ENCODE data around the gene LHFPL6. TPM values are rescaled to one million over a fixed set of nuclear protein-coding genes. Genes with fewer than 3 reads are reported as not detected.

Gene LHFPL6
- total RNA-seq, 1 donor from 2014 or later = 31.4 TPM

- peaks cover 4% of the 10 kb centered on the region for H3K4me1 ChIP-seq (ENCODE audit: insufficient read depth, low read length)
- TF ChIP-seq, protein P1, sequence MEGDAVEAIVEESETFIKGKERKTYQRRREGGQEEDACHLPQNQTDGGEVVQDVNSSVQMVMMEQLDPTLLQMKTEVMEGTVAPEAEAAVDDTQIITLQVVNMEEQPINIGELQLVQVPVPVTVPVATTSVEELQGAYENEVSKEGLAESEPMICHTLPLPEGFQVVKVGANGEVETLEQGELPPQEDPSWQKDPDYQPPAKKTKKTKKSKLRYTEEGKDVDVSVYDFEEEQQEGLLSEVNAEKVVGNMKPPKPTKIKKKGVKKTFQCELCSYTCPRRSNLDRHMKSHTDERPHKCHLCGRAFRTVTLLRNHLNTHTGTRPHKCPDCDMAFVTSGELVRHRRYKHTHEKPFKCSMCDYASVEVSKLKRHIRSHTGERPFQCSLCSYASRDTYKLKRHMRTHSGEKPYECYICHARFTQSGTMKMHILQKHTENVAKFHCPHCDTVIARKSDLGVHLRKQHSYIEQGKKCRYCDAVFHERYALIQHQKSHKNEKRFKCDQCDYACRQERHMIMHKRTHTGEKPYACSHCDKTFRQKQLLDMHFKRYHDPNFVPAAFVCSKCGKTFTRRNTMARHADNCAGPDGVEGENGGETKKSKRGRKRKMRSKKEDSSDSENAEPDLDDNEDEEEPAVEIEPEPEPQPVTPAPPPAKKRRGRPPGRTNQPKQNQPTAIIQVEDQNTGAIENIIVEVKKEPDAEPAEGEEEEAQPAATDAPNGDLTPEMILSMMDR (IDR thresholded peaks at IDR 0.05; ENCODE audit: insufficient read depth, low read depth, low read length) = no peak
- TF ChIP-seq EZH2 (IDR thresholded peaks at IDR 0.05; ENCODE audit: insufficient read depth, low read length) = no peak
- H3K27me3 ChIP-seq (ENCODE audit: insufficient read depth, low read length) = no peaks in the 10 kb centered on the region
- DNase-seq (ENCODE audit: low read depth) = no peak
- FAIRE-seq = no peak
- no peak overlapping the region for H3K9ac ChIP-seq (ENCODE audit: low read length)
- Mint-ChIP-seq H3K27me3 (ENCODE audit: low read depth, unreplicated experiment) (peaks cover 3% of the 10 kb centered on the region), H3K4me1 (ENCODE audit: low read depth, unreplicated experiment) (peaks cover 6% of the 10 kb centered on the region), H3K9me3 (ENCODE audit: unreplicated experiment) (no peaks in the 10 kb centered on the region), H3K36me3 (ENCODE audit: low read depth, unreplicated experiment) (no peaks in the 10 kb centered on the region), H3K4me3 (ENCODE audit: unreplicated experiment) (no peak overlapping the region), H3K27ac (ENCODE audit: unreplicated experiment) (no peak overlapping the region)
- H3K79me2 ChIP-seq (ENCODE audit: insufficient read depth, low read length) = no peaks in the 10 kb centered on the region
- no peaks in the 10 kb centered on the region for H4K20me1 ChIP-seq (ENCODE audit: insufficient read depth, low read length)
- H2AFZ ChIP-seq (ENCODE audit: low read depth, low read length) = no peak overlapping the region
- no peak overlapping the region for H3K27ac ChIP-seq (ENCODE audit: low read depth, low read length)
- no peaks in the 10 kb centered on the region for H3K36me3 ChIP-seq (ENCODE audit: insufficient read depth, low read length)
- no peaks in the 10 kb centered on the region for H3K9me3 ChIP-seq (ENCODE audit: insufficient read depth, low read depth, low read length)
- H3K4me3 ChIP-seq (ENCODE audit: insufficient read depth, low read depth, low read length) = no peak overlapping the region
- H3K4me2 ChIP-seq (ENCODE audit: low read length) = no peak overlapping the region
Observed at GRCh38 chr13:39315796-39316195, 287.2 kb downstream of the LHFPL6 start.

- Histone ChIP-seq H2AFZ (ENCODE audit: low read depth, low read length) (no peak overlapping the region), H3K79me2 (ENCODE audit: insufficient read depth, low read length) (no peaks in the 10 kb centered on the region), H3K4me3 (ENCODE audit: insufficient read depth, low read depth, low read length) (no peak overlapping the region), H3K36me3 (ENCODE audit: insufficient read depth, low read length) (no peaks in the 10 kb centered on the region), H3K27me3 (ENCODE audit: insufficient read depth, low read length) (no peaks in the 10 kb centered on the region), H3K4me1 (ENCODE audit: insufficient read depth, low read length) (peaks cover 4% of the 10 kb centered on the region), H3K27ac (ENCODE audit: low read depth, low read length) (no peak overlapping the region), H3K9ac (ENCODE audit: low read length) (no peak overlapping the region), H3K9me3 (ENCODE audit: insufficient read depth, low read depth, low read length) (no peaks in the 10 kb centered on the region), H4K20me1 (ENCODE audit: insufficient read depth, low read length) (no peaks in the 10 kb centered on the region), H3K4me2 (ENCODE audit: low read length) (no peak overlapping the region)
- TF ChIP-seq EZH2 (IDR thresholded peaks at IDR 0.05; ENCODE audit: insufficient read depth, low read length) = no peak
- TF ChIP-seq, protein P1 (IDR thresholded peaks at IDR 0.05; ENCODE audit: insufficient read depth, low read depth, low read length) = no peak
- H3K9me3 Mint-ChIP-seq (ENCODE audit: unreplicated experiment) = no peaks in the 10 kb centered on the region
- no peak overlapping the region for H3K27ac Mint-ChIP-seq (ENCODE audit: unreplicated experiment)
- FAIRE-seq (no peak), DNase-seq (ENCODE audit: low read depth) (no peak)
- no peak overlapping the region for H3K4me3 Mint-ChIP-seq (ENCODE audit: unreplicated experiment)
- H3K4me1 Mint-ChIP-seq (ENCODE audit: low read depth, unreplicated experiment) = peaks cover 6% of the 10 kb centered on the region
- no peaks in the 10 kb centered on the region for H3K36me3 Mint-ChIP-seq (ENCODE audit: low read depth, unreplicated experiment)
- H3K27me3 Mint-ChIP-seq (ENCODE audit: low read depth, unreplicated experiment) = no peaks in the 10 kb centered on the region
Observed at GRCh38 chr13:39313721-39314120, 289.3 kb downstream of the LHFPL6 start.

DNA sequence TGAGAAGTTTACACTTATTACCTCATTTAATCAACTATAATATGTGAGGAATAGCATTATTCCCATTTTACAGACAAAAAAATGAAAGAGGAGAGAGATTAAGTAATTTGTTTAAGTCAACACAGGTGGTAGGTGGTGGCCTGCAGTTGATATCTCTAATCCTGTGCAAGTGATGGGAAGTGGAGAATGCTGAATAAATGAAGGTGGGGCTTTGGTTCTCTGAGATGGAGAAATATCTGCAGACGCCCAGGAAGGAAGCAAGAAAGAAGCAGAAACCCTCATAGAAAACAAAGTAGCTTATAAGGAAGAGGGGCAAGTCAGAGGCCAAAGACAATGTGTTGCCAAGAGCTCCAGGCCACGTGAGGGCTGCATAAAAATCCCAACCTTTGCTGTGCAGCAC lies 290.4 kb downstream of the LHFPL6 start:
- no peak overlapping the region for H2AFZ ChIP-seq (ENCODE audit: low read depth, low read length)
- FAIRE-seq (no peak), DNase-seq (ENCODE audit: low read depth) (no peak)
- H3K4me3 ChIP-seq (ENCODE audit: insufficient read depth, low read depth, low read length) = no peak overlapping the region
- no peaks in the 10 kb centered on the region for H3K9me3 ChIP-seq (ENCODE audit: insufficient read depth, low read depth, low read length)
- H3K27ac ChIP-seq (ENCODE audit: low read depth, low read length) = no peak overlapping the region
- H3K79me2 ChIP-seq (ENCODE audit: insufficient read depth, low read length) = no peaks in the 10 kb centered on the region
- no peaks in the 10 kb centered on the region for H3K36me3 ChIP-seq (ENCODE audit: insufficient read depth, low read length)
- H3K27me3 ChIP-seq (ENCODE audit: insufficient read depth, low read length) = no peaks in the 10 kb centered on the region
- H3K4me2 ChIP-seq (ENCODE audit: low read length) = no peak overlapping the region
- Mint-ChIP-seq H3K4me1 (ENCODE audit: low read depth, unreplicated experiment) (peaks cover 6% of the 10 kb centered on the region), H3K36me3 (ENCODE audit: low read depth, unreplicated experiment) (no peaks in the 10 kb centered on the region), H3K27ac (ENCODE audit: unreplicated experiment) (no peak overlapping the region), H3K4me3 (ENCODE audit: unreplicated experiment) (no peak overlapping the region), H3K9me3 (ENCODE audit: unreplicated experiment) (no peaks in the 10 kb centered on the region), H3K27me3 (ENCODE audit: low read depth, unreplicated experiment) (no peaks in the 10 kb centered on the region)
- no peak for TF ChIP-seq EZH2 (IDR thresholded peaks at IDR 0.05; ENCODE audit: insufficient read depth, low read length)
- TF ChIP-seq, protein P1 (IDR thresholded peaks at IDR 0.05; ENCODE audit: insufficient read depth, low read depth, low read length) = no peak
- H4K20me1 ChIP-seq (ENCODE audit: insufficient read depth, low read length) = no peaks in the 10 kb centered on the region
- peaks cover 4% of the 10 kb centered on the region for H3K4me1 ChIP-seq (ENCODE audit: insufficient read depth, low read length)
- H3K9ac ChIP-seq (ENCODE audit: low read length) = no peak overlapping the region

Measured in astrocyte (in vitro differentiated cells and primary cell).